ENCODE results near the gene SPATA16.

GRCh38 chr3:172876297-172876696, 264.7 kb downstream of the SPATA16 start:
- TF ChIP-seq DNMT3B (CRISPR knock-in tag; conservative IDR thresholded peaks at IDR 0.05) (no peak), SP1 (IDR thresholded peaks at IDR 0.05) (no peak), SP1 (CRISPR knock-in tag; IDR thresholded peaks at IDR 0.05) (no peak), CTCF (CRISPR knock-in tag; IDR thresholded peaks at IDR 0.05) (no peak), FOSL1 (CRISPR knock-in tag; IDR thresholded peaks at IDR 0.05; ENCODE audit: borderline replicate concordance) (no peak)
